Measurements from ENCODE around the gene DEGS2. TPM values are rescaled to one million over a fixed set of nuclear protein-coding genes. Genes with fewer than 3 reads are reported as not detected.

DEGS2 gene
- total and polyA plus RNA-seq, 2 donors from 2014 or later: 25.1 to 28.7 TPM

DNA sequence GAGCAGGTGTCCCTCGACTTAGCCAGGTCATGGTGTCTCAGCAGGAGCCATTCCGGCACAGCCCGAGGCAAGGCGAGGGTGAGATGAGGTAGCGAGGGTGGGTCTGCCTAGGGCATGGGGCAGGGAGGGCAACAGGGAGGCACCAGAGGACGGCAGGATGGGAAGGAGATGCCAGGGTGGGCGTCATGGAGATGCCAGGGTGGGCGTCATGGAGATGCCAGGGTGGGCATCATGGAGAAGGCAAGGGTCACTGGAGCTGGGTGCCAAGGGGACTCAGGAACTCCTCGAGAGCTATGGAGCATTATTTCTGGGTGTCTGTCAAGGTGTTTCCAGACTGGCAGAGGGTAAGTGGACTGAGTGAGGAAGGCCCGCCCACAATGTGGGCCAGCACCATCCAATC, 7.4 kb downstream of the DEGS2 start:
- intact Hi-C loops (cut with DNase I): no loop called here
- Histone ChIP-seq H3K4me3 (ENCODE audit: low read length in 3 of 3) (no peak overlapping the region), H3K27me3 (ENCODE audit: control insufficient read depth, insufficient read depth, low read length) (no peaks in the 10 kb centered on the region), H3K4me1 (ENCODE audit: control insufficient read depth in 2 of 3, insufficient read depth in 2 of 3, low read depth in 1 of 3, low read length in 3 of 3) (peaks cover 0 to 25% (median 4%) of the 10 kb centered on the region in 3 donors), H3K36me3 (ENCODE audit: control insufficient read depth in 2 of 3, insufficient read depth in 3 of 3, low read length in 3 of 3) (no peaks in the 10 kb centered on the region), H3K9me3 (ENCODE audit: control insufficient read depth in 2 of 3, insufficient read depth in 1 of 3, low read length in 3 of 3) (peaks cover 0 to 6% (median 0%) of the 10 kb centered on the region in 3 donors), H3K27ac (ENCODE audit: low read depth in 2 of 2, low read length in 2 of 2) (no peak overlapping the region), H3K9ac (ENCODE audit: low read length in 3 of 3) (no peak overlapping the region)
- FAIRE-seq: no peak
- no peak for TF ChIP-seq CTCF (IDR thresholded peaks at IDR 0.05; ENCODE audit: borderline replicate concordance, extremely low read depth, insufficient read depth)
- no peak for DNase-seq

DNA sequence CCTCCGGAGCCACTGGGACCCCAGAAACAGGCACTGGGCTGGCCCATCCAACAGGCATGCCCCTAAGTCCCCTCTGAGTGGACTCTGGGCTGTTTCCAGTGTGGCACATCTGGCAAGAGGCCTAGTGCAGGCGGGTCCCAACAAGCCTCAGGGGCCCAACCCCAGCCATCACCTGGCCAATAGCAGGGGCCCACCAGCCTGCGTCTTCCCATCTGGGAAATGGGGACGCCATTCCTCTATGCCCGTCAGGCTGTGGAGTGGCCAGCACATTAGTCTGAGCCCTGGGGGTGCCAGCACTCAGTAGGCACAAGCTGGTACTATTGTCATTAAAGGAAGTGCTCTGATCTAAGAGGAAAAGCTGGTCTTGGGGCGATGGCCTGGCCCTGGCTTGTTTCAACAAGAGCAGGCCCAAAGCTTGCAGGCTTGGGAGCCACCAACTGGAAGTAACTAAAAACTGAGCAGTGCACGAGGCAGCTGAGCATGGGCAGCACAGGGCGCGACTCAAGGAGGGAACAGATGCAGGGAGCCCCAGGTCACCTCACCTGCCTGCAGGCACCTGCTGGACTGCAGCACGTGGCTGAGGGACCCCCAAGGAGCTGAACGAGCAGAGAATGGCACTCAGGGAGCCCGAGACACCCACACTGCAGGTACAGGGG, 8.4 kb downstream of the DEGS2 start:
- TF ChIP-seq CTCF (IDR thresholded peaks at IDR 0.05; ENCODE audit: borderline replicate concordance, extremely low read depth, insufficient read depth): peak; percentile 5
- FAIRE-seq: no peak

GRCh38 chr14:100149851-100150611, 9.4 kb downstream of the DEGS2 start:
- Histone ChIP-seq H3K27me3 (ENCODE audit: control insufficient read depth, insufficient read depth, low read length) (no peaks in the 10 kb centered on the region), H3K4me3 (ENCODE audit: low read length in 3 of 3) (no peak overlapping the region), H3K4me1 (ENCODE audit: control insufficient read depth in 2 of 3, insufficient read depth in 2 of 3, low read depth in 1 of 3, low read length in 3 of 3) (peaks cover 0 to 15% (median 0%) of the 10 kb centered on the region in 3 donors), H3K36me3 (ENCODE audit: control insufficient read depth in 2 of 3, insufficient read depth in 3 of 3, low read length in 3 of 3) (no peaks in the 10 kb centered on the region), H3K9ac (ENCODE audit: low read length in 3 of 3) (no peak overlapping the region), H3K9me3 (ENCODE audit: control insufficient read depth in 2 of 3, insufficient read depth in 1 of 3, low read length in 3 of 3) (peaks cover 0 to 5% (median 0%) of the 10 kb centered on the region in 3 donors), H3K27ac (ENCODE audit: low read depth in 2 of 2, low read length in 2 of 2) (no peak overlapping the region)
- intact Hi-C loops (cut with DNase I): no loop called here
- no peak for TF ChIP-seq CTCF (IDR thresholded peaks at IDR 0.05; ENCODE audit: borderline replicate concordance, extremely low read depth, insufficient read depth)
- FAIRE-seq (no peak), DNase-seq (no peak)

More for the DNA sequence above, 8.4 kb downstream of the DEGS2 start:
- Histone ChIP-seq H3K36me3 (ENCODE audit: control insufficient read depth in 2 of 3, insufficient read depth in 3 of 3, low read length in 3 of 3) (no peaks in the 10 kb centered on the region), H3K4me1 (ENCODE audit: control insufficient read depth in 2 of 3, insufficient read depth in 2 of 3, low read depth in 1 of 3, low read length in 3 of 3) (peaks cover 0 to 16% (median 2%) of the 10 kb centered on the region in 3 donors), H3K27me3 (ENCODE audit: control insufficient read depth, insufficient read depth, low read length) (no peaks in the 10 kb centered on the region), H3K27ac (ENCODE audit: low read depth in 2 of 2, low read length in 2 of 2) (no peak overlapping the region), H3K9me3 (ENCODE audit: control insufficient read depth in 2 of 3, insufficient read depth in 1 of 3, low read length in 3 of 3) (peaks cover 0 to 6% (median 0%) of the 10 kb centered on the region in 3 donors), H3K9ac (ENCODE audit: low read length in 3 of 3) (no peak overlapping the region), H3K4me3 (ENCODE audit: low read length in 3 of 3) (no peak overlapping the region)
- intact Hi-C loops (cut with DNase I): no loop called here
- no peak for DNase-seq
